ENCODE results near the gene ZBTB20. TPM values are rescaled to one million over a fixed set of nuclear protein-coding genes. Genes with fewer than 3 reads are reported as not detected.

The ZBTB20 gene
- total and polyA plus RNA-seq, 10 of the 15 experiments (the other 5 are each of a cell fraction or from before 2014, with no cell fraction given), result 0.20 to 5.5 (median 2.2) TPM

DNA sequence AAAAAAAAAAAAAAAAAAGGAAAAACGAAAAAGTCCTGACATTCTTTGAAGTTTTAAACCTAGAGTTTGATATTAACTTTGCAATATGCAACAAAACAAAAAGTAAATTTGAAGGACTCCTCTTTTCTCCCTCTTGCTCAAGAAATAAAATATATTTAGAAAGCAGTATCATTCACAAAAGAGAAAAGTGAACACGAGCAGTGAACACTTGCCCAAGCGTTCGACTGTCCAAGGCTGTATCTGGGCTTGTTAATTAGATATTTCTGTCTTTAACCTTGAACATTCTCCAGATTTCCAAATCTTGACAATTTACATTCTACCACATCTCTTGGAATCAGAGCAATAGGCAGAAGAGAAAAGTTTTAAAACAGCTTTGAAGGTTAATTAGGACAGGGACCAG is 495.5 kb downstream of the ZBTB20 start:
- H3K79me2 ChIP-seq (ENCODE audit: control insufficient read depth, insufficient read depth, low read length), result no peaks in the 10 kb centered on the region
- 68% methylated on average over 4 of the region's 4 CpGs for WGBS (ENCODE audit: insufficient coverage, insufficient replicate concordance, low lambda C conversion rate, missing lambda C conversion rate)
- intact Hi-C loops (cut with micrococcal nuclease; ENCODE audit: unreplicated experiment), result no loop called here

More for the DNA sequence above, 495.5 kb downstream of the ZBTB20 start:
- no peaks in the 10 kb centered on the region for H3K27me3 ChIP-seq (replicated peaks in 1 of 2; ENCODE audit: control insufficient read depth in 2 of 2, insufficient read depth in 2 of 2, low read length in 1 of 2)
- ChIA-PET POLR2A (no interaction called here), RAD21 (ENCODE audit: unreplicated experiment) (no interaction called here), CTCF (no interaction called here), SMC1A (ENCODE audit: uncharacterized antibody, unreplicated experiment) (no interaction called here)
- no peak overlapping the region for H3K27ac ChIP-seq (ENCODE audit: control insufficient read depth, insufficient read depth)
- H2AFZ ChIP-seq (ENCODE audit: control insufficient read depth, low read depth, low read length), result no peak overlapping the region
- H3K9ac ChIP-seq (ENCODE audit: control insufficient read depth, insufficient read depth, low read length), result no peak overlapping the region
- no peaks in the 10 kb centered on the region for H3K36me3 ChIP-seq (ENCODE audit: control insufficient read depth in 2 of 2, insufficient read depth in 2 of 2, low read length in 1 of 2)
- no peaks in the 10 kb centered on the region for H3K9me3 ChIP-seq (replicated peaks; ENCODE audit: control insufficient read depth, insufficient read depth, low read length)
- BruUV-seq (replicated peaks), result no TSS peak
- DNase-seq (ENCODE audit: low read depth, low spot score), result no peak
- in situ Hi-C loops (cut with MboI), result no loop called here
- ATAC-seq, result no peak
- H3K4me2 ChIP-seq (ENCODE audit: control insufficient read depth, insufficient read depth), result no peak overlapping the region
- TF ChIP-seq KLF5 (IDR thresholded peaks at IDR 0.05; ENCODE audit: partially characterized antibody) (no peak), POLR2AphosphoS2 (IDR thresholded peaks at IDR 0.05; ENCODE audit: low read depth, low read length) (no peak), FOXK2 (IDR thresholded peaks at IDR 0.05) (no peak), RELA (IDR thresholded peaks at IDR 0.05; ENCODE audit: borderline replicate concordance, partially characterized antibody) (no peak), USF2 (IDR thresholded peaks at IDR 0.05; ENCODE audit: borderline replicate concordance, low read depth, low read length) (no peak), CBX3 (IDR thresholded peaks at IDR 0.05; ENCODE audit: borderline replicate concordance, low read depth) (no peak), BRCA1 (IDR thresholded peaks at IDR 0.05; ENCODE audit: low read depth, low read length) (no peak), SIN3A (IDR thresholded peaks at IDR 0.05; ENCODE audit: low read depth, low read length) (no peak), KDM1A (IDR thresholded peaks at IDR 0.05; ENCODE audit: borderline replicate concordance) (no peak), HDGF (IDR thresholded peaks at IDR 0.05) (no peak)
- TF ChIP-seq, protein P1, sequence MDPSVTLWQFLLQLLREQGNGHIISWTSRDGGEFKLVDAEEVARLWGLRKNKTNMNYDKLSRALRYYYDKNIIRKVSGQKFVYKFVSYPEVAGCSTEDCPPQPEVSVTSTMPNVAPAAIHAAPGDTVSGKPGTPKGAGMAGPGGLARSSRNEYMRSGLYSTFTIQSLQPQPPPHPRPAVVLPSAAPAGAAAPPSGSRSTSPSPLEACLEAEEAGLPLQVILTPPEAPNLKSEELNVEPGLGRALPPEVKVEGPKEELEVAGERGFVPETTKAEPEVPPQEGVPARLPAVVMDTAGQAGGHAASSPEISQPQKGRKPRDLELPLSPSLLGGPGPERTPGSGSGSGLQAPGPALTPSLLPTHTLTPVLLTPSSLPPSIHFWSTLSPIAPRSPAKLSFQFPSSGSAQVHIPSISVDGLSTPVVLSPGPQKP (IDR thresholded peaks at IDR 0.05; ENCODE audit: low read depth, low read length), result no peak
- TF ChIP-seq, protein P2, sequence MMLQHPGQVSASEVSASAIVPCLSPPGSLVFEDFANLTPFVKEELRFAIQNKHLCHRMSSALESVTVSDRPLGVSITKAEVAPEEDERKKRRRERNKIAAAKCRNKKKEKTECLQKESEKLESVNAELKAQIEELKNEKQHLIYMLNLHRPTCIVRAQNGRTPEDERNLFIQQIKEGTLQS (IDR thresholded peaks at IDR 0.05; ENCODE audit: borderline replicate concordance, extremely low read depth, low read depth, low read length), result no peak
- H4K20me1 ChIP-seq (ENCODE audit: control insufficient read depth, insufficient read depth), result no peaks in the 10 kb centered on the region
- no peaks in the 10 kb centered on the region for H3K4me1 ChIP-seq (ENCODE audit: control insufficient read depth, insufficient read depth, low read length)
- FAIRE-seq, result no peak
- H3K4me3 ChIP-seq, result no peak overlapping the region
